ENCODE results near the gene SLC41A3.

DNA sequence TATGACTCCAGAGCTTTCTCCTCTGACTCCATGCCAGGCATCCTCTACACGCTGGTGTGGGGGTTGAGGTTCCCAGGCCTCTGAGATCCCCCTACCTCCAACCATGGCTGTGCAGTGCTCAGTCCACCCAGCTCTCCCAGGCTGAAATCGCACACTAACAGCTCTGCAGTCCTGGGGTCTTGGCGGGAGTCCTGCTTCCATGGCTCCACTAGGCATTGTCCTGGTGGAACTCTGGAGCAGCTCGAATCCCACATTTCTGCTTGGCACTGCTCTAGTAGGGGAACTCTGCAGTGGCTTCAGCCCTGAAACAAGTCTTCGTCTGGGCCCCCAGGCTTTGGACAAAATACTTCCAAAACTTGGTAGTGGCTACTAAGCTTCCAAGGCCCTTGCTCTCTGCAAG lies 64.2 kb downstream of the SLC41A3 start:
- TF ChIP-seq POLR2A (IDR thresholded peaks at IDR 0.05) (no peak), EP300 (IDR thresholded peaks at IDR 0.05) (no peak)
- TF ChIP-seq, protein P1, sequence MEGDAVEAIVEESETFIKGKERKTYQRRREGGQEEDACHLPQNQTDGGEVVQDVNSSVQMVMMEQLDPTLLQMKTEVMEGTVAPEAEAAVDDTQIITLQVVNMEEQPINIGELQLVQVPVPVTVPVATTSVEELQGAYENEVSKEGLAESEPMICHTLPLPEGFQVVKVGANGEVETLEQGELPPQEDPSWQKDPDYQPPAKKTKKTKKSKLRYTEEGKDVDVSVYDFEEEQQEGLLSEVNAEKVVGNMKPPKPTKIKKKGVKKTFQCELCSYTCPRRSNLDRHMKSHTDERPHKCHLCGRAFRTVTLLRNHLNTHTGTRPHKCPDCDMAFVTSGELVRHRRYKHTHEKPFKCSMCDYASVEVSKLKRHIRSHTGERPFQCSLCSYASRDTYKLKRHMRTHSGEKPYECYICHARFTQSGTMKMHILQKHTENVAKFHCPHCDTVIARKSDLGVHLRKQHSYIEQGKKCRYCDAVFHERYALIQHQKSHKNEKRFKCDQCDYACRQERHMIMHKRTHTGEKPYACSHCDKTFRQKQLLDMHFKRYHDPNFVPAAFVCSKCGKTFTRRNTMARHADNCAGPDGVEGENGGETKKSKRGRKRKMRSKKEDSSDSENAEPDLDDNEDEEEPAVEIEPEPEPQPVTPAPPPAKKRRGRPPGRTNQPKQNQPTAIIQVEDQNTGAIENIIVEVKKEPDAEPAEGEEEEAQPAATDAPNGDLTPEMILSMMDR (IDR thresholded peaks at IDR 0.05): no peak

Measured in gastroesophageal sphincter (tissue), 3 donors.